ENCODE results near the gene ATP8A2.

Gene ATP8A2

GRCh38 chr13:25702386-25702785, 330.6 kb downstream of the ATP8A2 start:
- H3K4me3 ChIP-seq (ENCODE audit: low read depth, low read length) = no peak overlapping the region
- in situ Hi-C loops (cut with HindIII; ENCODE audit: low sequenced_read_pairs) = no loop called here
- TF ChIP-seq CTCF (IDR thresholded peaks at IDR 0.05; ENCODE audit: low read depth, low read length) = no peak
- DNase-seq (ENCODE audit: low read depth, low spot score) = no peak

GRCh38 chr13:25707726-25708125, 336.0 kb downstream of the ATP8A2 start:
- TF ChIP-seq CTCF (IDR thresholded peaks at IDR 0.05; ENCODE audit: low read depth, low read length) = no peak
- no peak overlapping the region for H3K4me3 ChIP-seq (ENCODE audit: low read depth, low read length)
- in situ Hi-C loops (cut with HindIII; ENCODE audit: low sequenced_read_pairs) = no loop called here
- DNase-seq (ENCODE audit: low read depth, low spot score) = no peak

- H3K4me3 ChIP-seq (ENCODE audit: low read depth, low read length) = no peak overlapping the region
- DNase-seq (ENCODE audit: low read depth, low spot score) = no peak
- in situ Hi-C loops (cut with HindIII; ENCODE audit: low sequenced_read_pairs) = no loop called here
- TF ChIP-seq CTCF (IDR thresholded peaks at IDR 0.05; ENCODE audit: low read depth, low read length) = no peak
Observed at GRCh38 chr13:25708268-25708667, 336.5 kb downstream of the ATP8A2 start.

GRCh38 chr13:25709088-25709487, 337.3 kb downstream of the ATP8A2 start:
- no peak overlapping the region for H3K4me3 ChIP-seq (ENCODE audit: low read depth, low read length)
- no peak for TF ChIP-seq CTCF (IDR thresholded peaks at IDR 0.05; ENCODE audit: low read depth, low read length)
- in situ Hi-C loops (cut with HindIII; ENCODE audit: low sequenced_read_pairs) = no loop called here
- no peak for DNase-seq (ENCODE audit: low read depth, low spot score)

GRCh38 chr13:25715760-25716159, 344.0 kb downstream of the ATP8A2 start:
- TF ChIP-seq CTCF (IDR thresholded peaks at IDR 0.05; ENCODE audit: low read depth, low read length) = no peak
- no peak overlapping the region for H3K4me3 ChIP-seq (ENCODE audit: low read depth, low read length)
- in situ Hi-C loops (cut with HindIII; ENCODE audit: low sequenced_read_pairs) = no loop called here
- DNase-seq (ENCODE audit: low read depth, low spot score) = no peak

- no peak for TF ChIP-seq CTCF (IDR thresholded peaks at IDR 0.05; ENCODE audit: low read depth, low read length)
- in situ Hi-C loops (cut with HindIII; ENCODE audit: low sequenced_read_pairs) = no loop called here
- no peak for DNase-seq (ENCODE audit: low read depth, low spot score)
- no peak overlapping the region for H3K4me3 ChIP-seq (ENCODE audit: low read depth, low read length)
Observed at GRCh38 chr13:25717666-25718197, 346.0 kb downstream of the ATP8A2 start.

GRCh38 chr13:25719666-25720065, 347.9 kb downstream of the ATP8A2 start:
- no peak for DNase-seq (ENCODE audit: low read depth, low spot score)
- no peak for TF ChIP-seq CTCF (IDR thresholded peaks at IDR 0.05; ENCODE audit: low read depth, low read length)
- no peak overlapping the region for H3K4me3 ChIP-seq (ENCODE audit: low read depth, low read length)
- in situ Hi-C loops (cut with HindIII; ENCODE audit: low sequenced_read_pairs) = no loop called here
